NCI-H345 treated with DMSO at 0.1 percent for 48 hours (cell line): ENCODE results near the gene MAP3K13.

Source experiments
- DNase-seq: peaks from one replicate; lab custom pipeline; 2025; ENCODE audit not compliant: unreplicated experiment; lab: John Stamatoyannopoulos, UW

MAP3K13 gene, protein sequence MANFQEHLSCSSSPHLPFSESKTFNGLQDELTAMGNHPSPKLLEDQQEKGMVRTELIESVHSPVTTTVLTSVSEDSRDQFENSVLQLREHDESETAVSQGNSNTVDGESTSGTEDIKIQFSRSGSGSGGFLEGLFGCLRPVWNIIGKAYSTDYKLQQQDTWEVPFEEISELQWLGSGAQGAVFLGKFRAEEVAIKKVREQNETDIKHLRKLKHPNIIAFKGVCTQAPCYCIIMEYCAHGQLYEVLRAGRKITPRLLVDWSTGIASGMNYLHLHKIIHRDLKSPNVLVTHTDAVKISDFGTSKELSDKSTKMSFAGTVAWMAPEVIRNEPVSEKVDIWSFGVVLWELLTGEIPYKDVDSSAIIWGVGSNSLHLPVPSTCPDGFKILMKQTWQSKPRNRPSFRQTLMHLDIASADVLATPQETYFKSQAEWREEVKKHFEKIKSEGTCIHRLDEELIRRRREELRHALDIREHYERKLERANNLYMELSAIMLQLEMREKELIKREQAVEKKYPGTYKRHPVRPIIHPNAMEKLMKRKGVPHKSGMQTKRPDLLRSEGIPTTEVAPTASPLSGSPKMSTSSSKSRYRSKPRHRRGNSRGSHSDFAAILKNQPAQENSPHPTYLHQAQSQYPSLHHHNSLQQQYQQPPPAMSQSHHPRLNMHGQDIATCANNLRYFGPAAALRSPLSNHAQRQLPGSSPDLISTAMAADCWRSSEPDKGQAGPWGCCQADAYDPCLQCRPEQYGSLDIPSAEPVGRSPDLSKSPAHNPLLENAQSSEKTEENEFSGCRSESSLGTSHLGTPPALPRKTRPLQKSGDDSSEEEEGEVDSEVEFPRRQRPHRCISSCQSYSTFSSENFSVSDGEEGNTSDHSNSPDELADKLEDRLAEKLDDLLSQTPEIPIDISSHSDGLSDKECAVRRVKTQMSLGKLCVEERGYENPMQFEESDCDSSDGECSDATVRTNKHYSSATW

GRCh38 chr3:185362850-185363661 is at the start of gene MAP3K13:
Gene MAP3K13 (plus strand): TSS chr3:185363136. CDS start chr3:185428582, 65,446 bp downstream.
- no peak for DNase-seq

GRCh38 chr3:185313693-185314246 is 49.2 kb upstream of the MAP3K13 start:
- no peak for DNase-seq

GRCh38 chr3:185316740-185317412 is 46.1 kb upstream of the MAP3K13 start:
- no peak for DNase-seq

DNA sequence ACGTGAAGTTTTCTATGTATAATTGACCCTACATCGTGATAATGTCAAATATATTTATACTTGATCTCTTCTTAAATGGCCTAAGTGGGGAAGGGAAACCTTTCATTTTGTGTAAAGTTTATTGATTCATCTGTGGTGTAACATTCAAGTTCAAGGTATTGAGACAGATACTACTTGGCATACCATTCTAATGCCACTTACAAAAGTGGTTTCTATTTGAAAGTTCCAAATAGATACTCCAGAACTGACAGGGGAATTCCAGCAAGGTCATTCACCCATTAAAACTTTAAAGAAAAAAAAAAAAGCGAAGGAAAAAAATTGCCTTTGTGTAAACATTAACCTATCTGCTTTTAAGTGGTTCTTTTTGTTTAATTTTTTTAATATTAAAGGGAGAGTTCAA is 45.3 kb upstream of the MAP3K13 start:
- no peak for DNase-seq

DNA sequence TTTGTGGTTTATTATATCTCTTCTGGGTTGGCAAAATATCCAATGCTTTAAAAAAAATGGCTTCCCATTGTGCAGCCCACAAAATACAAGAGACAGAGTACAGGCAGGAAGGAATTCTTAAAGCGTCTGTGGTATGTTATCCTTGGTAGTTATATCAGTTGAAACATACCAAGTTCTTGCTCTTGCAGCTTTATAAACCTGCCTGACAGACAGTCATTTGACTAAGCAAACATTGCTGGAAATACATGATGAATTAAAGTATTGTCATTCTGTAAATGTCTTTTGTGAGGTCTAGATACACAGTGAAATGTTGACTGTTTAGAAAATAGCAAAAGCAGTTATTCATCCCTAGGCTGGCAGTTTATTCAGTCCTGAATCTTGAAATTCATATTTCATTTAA is 44.8 kb upstream of the MAP3K13 start:
- DNase-seq, result no peak

DNA sequence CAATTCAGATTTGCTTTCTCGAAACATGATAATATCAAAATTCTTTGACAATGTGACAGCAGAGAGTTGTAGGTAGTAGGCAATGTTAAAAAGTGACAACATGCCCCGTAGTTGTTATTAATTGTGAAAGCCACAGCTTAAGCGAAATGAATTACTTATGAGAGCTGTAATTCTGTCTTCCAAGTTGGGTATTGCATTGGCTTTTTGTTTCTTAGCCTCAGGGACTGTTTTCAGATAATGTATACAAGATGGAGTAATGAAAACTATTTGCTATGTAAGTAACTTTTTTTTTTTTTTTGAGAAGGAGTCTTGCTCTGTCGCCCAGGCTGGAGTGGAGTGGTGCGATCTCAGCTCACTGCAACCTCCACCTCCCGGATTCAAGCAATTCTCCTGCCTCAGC is 43.1 kb upstream of the MAP3K13 start:
- no peak for DNase-seq

DNA sequence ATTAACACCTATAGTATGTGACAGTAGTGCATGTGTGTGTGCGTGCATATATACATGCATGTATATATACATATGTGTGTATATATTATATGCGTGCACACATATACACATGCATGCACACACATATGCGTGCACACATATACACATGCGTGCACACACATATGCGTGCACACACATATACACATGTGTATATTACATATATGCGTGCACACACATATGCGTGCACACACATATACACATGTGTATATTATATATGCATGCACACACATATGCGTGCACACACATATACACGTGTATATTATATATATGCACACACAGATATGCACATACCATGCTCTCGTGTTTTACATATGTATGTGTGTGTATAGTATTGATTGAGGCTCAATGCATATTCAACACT is 42.0 kb upstream of the MAP3K13 start:
- no peak for DNase-seq

GRCh38 chr3:185322101-185322719 is 40.7 kb upstream of the MAP3K13 start:
- DNase-seq, result no peak

DNA sequence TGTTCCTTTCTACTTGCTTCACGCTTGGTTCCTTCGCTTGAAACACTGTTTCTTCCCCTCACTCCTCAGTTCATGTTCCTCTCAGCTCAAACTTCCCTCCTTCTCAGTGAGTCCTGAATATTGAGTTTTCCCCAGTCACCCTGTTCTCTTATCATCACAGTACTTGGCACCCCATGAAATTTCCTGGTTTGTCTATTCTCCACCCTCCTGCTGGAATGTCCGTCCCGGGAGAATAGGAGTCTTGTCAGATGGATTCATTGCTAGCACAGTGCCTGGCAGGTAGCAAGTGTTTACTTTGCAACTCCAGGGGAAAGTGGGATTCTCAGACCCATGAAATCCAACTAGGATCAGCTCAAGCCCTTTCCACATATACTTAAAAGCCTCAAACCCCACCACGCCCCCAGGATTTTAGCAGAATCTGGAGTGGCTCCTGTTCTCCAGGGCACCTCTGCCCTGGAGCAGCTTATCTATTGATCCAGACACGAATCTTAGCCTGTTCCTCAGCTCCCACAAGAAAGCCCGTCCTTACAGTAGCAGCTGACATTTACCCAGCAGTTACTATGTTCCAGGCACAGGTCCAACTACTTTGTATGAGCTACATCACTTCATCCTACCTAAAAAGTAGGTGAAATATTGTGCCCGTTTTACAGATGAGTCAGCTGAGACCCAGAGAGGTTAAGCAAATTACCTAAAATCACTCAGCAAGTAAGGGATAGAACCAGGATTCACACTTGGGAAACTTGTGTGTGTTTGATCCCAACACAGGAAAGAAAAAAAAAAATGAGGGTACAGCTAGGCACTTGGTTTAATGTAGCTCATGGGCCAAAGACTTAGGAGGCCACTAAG is 36.8 kb upstream of the MAP3K13 start:
- DNase-seq, result no peak

DNA sequence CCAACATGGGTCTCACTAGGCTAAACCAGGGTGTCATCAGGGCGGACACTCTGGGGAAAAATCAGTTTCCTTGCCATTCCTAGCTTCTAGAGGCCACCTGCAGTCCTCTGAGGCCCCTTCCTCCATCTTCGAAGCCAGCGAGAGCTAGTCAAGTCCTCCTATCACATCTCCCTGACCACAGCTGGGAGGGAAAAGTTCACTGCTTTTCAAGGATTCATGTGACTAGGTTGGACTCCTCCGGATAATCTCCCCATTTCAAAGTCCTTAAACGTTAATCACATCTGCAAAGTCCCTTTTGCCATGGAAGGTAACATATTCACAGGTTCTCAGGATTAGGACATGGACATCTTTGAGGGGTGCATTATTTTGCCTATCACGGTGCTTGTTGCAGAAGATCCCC is 35.9 kb upstream of the MAP3K13 start:
- DNase-seq, result no peak

DNA sequence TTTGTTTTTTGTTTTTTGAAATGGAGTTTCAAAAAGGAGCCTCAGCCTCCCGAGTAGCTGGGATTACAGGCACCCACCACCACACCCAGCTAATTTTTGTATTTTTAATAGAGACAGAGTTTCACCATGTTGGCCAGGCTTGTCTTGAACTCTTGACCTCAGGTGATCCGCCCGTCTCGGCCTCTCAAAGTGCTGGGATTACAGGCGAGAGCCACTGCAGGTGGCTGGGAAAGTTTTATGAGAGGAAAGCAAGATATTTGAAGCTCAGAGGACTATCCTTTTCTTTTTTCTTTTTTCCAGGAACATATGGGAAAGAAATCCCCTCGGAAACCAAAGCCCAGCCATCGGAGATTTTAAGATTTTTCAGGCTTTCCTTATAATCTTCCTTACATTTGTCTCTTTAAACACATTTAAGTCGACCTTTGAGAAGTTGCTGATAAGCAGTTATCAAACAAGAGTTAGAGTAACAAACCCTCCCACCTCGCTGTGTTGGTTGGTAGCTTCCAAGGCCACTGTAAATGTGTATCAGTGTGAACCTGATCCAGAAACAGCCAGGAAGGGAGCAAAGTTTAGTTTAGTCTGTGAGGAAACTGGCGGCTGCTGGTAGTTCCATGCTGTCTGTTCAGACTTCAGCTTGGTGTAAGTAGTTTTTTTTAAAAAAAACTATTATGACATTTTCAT is 34.5 kb upstream of the MAP3K13 start:
- no peak for DNase-seq

GRCh38 chr3:185330238-185330637 is 32.7 kb upstream of the MAP3K13 start:
- DNase-seq, result no peak

GRCh38 chr3:185330644-185331043 is 32.3 kb upstream of the MAP3K13 start:
- peak; percentile 18 for DNase-seq

- peak; percentile 61 for DNase-seq
Observed at GRCh38 chr3:185332026-185332735, 30.8 kb upstream of the MAP3K13 start.

- no peak for DNase-seq
Observed at GRCh38 chr3:185335799-185336198, 27.1 kb upstream of the MAP3K13 start.

DNA sequence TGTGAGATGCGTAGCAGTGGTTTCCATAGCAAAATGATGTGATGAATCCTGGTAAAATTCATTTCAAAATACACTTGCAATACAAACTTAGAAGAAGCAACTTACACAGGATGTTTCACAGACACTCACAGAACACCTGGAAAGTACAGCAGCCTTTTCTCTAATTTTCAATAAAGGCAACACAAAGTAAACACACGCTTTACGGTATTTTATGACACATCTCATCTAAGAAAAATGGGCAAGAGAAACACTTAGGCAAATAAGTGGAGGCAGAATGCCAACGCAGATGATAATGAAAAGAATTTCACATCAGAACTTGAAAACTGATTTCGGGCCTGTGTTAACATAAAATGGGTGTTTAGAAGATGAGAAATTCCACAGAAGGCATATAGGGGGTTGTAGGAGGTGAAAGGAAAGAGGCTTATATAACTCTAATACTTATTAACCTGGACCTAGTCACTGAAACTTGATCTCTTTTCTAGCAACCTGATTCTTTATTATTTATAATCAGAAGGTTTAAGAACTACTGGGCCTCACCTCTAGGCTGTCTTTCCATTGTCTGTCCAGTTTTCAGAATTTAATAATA is 25.6 kb upstream of the MAP3K13 start:
- DNase-seq, result no peak

- no peak for DNase-seq
Observed at GRCh38 chr3:185339945-185340344, 23.0 kb upstream of the MAP3K13 start.
